Measurements from ENCODE around the gene SLC22A7.

SLC22A7 gene

GRCh38 chr6:43297644-43298564 lies at the start of gene SLC22A7:
TSS of gene SLC22A7 (plus strand) at chr6:43298260. CDS start at chr6:43298359, 99 bp downstream.
- DNase-seq (ENCODE audit: low spot score): peak; percentile 36

GRCh38 chr6:43248791-43249190 lies 49.3 kb upstream of the SLC22A7 start:
- DNase-seq (ENCODE audit: low spot score): no peak

- no peak for DNase-seq (ENCODE audit: low spot score)
Observed at GRCh38 chr6:43250992-43251373, 47.1 kb upstream of the SLC22A7 start.

GRCh38 chr6:43253401-43253800 lies 44.7 kb upstream of the SLC22A7 start:
- no peak for DNase-seq (ENCODE audit: low spot score)

GRCh38 chr6:43254138-43254817 lies 43.8 kb upstream of the SLC22A7 start:
- DNase-seq (ENCODE audit: low spot score): no peak

- DNase-seq (ENCODE audit: low spot score): no peak
Observed at GRCh38 chr6:43254846-43255245, 43.2 kb upstream of the SLC22A7 start.

- DNase-seq (ENCODE audit: low spot score): no peak
Observed at GRCh38 chr6:43255408-43256054, 42.5 kb upstream of the SLC22A7 start.

GRCh38 chr6:43256670-43257366 lies 41.2 kb upstream of the SLC22A7 start:
- DNase-seq (ENCODE audit: low spot score): no peak

GRCh38 chr6:43257367-43258145 lies 40.5 kb upstream of the SLC22A7 start:
- no peak for DNase-seq (ENCODE audit: low spot score)

- DNase-seq (ENCODE audit: low spot score): no peak
Observed at GRCh38 chr6:43258180-43258579, 39.9 kb upstream of the SLC22A7 start.

- no peak for DNase-seq (ENCODE audit: low spot score)
Observed at GRCh38 chr6:43258807-43259686, 39.0 kb upstream of the SLC22A7 start.

- DNase-seq (ENCODE audit: low spot score): no peak
Observed at GRCh38 chr6:43260791-43261190, 37.3 kb upstream of the SLC22A7 start.

GRCh38 chr6:43261198-43261597 lies 36.9 kb upstream of the SLC22A7 start:
- DNase-seq (ENCODE audit: low spot score): no peak

- no peak for DNase-seq (ENCODE audit: low spot score)
Observed at GRCh38 chr6:43262000-43262779, 35.9 kb upstream of the SLC22A7 start.

GRCh38 chr6:43262780-43263313 lies 35.2 kb upstream of the SLC22A7 start:
- DNase-seq (ENCODE audit: low spot score): no peak

- DNase-seq (ENCODE audit: low spot score): peak; percentile 94
Observed at GRCh38 chr6:43263314-43264178, 34.5 kb upstream of the SLC22A7 start.

- DNase-seq (ENCODE audit: low spot score): no peak
Observed at GRCh38 chr6:43264599-43265145, 33.4 kb upstream of the SLC22A7 start.

GRCh38 chr6:43265564-43265963 lies 32.5 kb upstream of the SLC22A7 start:
- no peak for DNase-seq (ENCODE audit: low spot score)
